GM12874 (cell line): ENCODE measurements around the gene USP24.

Source experiments
- TF ChIP-seq, protein P1 (sequence below): IDR thresholded peaks from 2 replicates; pipeline ENCODE4 v1.5.1; 2011; ENCODE audit warnings: low read depth, mild to moderate bottlenecking, control low read depth, low read length, moderate library complexity; ENCODE audit not compliant: insufficient read depth

The USP24 gene

DNA sequence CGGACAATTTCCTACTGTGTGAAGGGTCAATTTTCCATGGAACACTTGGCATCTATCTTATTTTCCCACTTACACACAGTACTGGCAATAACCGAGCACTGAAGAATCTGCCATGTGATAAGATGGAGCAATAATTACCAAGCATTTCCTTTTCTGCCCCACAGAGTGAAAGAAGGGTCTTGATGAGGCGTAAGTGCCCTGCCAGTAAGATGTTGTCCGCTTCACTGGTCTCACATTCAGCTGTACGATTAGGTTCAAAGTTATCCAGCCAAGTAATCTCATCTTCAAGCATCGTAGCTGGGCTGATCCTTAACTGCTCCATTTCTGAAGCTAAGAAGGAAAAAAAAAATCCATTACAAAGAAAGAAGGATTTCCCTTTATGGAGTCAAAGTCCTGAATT lies 108.1 kb downstream of the USP24 start:
- TF ChIP-seq, protein P1, sequence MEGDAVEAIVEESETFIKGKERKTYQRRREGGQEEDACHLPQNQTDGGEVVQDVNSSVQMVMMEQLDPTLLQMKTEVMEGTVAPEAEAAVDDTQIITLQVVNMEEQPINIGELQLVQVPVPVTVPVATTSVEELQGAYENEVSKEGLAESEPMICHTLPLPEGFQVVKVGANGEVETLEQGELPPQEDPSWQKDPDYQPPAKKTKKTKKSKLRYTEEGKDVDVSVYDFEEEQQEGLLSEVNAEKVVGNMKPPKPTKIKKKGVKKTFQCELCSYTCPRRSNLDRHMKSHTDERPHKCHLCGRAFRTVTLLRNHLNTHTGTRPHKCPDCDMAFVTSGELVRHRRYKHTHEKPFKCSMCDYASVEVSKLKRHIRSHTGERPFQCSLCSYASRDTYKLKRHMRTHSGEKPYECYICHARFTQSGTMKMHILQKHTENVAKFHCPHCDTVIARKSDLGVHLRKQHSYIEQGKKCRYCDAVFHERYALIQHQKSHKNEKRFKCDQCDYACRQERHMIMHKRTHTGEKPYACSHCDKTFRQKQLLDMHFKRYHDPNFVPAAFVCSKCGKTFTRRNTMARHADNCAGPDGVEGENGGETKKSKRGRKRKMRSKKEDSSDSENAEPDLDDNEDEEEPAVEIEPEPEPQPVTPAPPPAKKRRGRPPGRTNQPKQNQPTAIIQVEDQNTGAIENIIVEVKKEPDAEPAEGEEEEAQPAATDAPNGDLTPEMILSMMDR = no peak

DNA sequence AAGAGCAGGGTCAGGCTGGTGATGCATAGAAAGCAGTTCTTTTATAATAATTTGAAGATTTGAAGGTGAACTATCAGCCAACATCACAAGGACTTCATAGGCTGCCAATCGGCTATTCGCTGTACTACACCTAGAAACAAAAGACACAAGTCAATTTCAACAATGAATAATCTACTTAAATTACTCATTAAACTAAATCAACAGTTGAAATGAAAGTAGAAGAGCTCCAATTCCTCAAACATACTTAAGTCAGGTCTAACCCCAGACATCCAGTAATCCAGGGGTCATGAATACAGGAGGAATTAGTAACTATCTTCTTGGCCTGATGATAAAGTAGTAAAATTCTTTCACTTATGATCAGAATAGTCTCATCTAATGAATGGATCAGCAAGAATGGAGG lies 111.3 kb downstream of the USP24 start:
- TF ChIP-seq, protein P1 = no peak

- TF ChIP-seq, protein P1 = no peak
Observed at GRCh38 chr1:55095095-55095494, 120.1 kb downstream of the USP24 start.

DNA sequence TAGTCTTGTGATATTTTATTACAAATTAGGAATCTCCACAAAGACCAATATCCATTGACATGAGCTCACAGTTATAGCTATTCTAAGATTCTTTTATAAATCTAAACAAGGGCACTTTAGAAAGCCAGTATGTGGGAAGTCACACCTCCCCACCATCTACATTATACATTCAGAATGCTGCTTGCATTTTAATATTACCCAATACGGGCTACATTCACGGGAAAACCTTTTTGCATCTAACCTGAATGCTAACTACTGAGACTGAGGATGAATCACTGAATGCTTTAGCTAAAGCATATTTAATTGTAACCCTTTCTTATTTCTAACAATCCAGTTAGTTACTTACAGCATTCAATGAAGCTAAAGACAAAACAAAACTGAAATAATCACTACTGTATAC lies 122.7 kb downstream of the USP24 start:
- TF ChIP-seq, protein P1 = no peak

DNA sequence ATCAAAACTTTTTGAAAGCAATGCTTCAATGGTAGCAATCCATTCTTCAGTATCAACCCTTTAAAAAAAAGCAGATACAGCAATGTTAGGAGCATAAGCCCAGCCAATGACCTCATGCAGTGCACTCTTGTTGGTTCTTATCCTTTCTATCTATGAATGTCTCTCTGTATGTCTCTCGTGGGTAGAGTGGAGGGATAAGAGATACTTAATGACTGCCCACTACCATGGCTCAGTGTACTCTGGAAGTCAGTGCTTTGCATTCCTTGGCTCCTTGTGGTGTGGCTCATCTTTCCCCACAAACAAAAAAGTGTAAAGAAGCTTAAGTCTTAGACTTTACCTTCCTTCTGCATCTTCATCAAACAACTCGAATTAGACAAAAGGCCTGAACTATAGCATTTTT lies 125.5 kb downstream of the USP24 start:
- TF ChIP-seq, protein P1 = no peak

- TF ChIP-seq, protein P1 = no peak
Observed at GRCh38 chr1:55088413-55088812, 126.8 kb downstream of the USP24 start.

- TF ChIP-seq, protein P1 = no peak
Observed at GRCh38 chr1:55087439-55087838, 127.7 kb downstream of the USP24 start.

DNA sequence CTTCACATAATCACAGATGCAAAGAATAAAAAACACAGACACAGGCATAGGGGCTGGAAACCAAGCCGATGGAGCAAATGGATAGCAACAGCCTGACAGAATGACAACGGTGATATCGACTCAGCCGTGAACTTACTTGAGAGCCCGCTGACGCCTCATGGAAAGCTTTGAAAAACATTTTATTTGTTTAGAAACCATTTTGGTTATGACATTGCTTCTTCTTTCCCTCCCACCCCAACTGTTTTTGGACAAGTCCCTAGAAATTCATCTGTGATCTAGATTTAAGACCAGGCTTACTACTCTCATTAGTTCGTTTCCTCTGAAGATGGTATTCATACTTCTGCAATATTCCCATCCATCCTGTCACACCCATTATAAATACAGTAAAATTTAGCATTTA lies 130.9 kb downstream of the USP24 start:
- TF ChIP-seq, protein P1 = no peak
